GM13977 (cell line): Measurements from ENCODE around the gene KCNA10.
A peak's percentile ranks its signal among the peaks of the same experiment; 100 is the strongest.

Experiments
- DNase-seq: peaks from one replicate; pipeline ENCODE4 v3.0.0; 2012; ENCODE audit warnings: low spot score
- in situ Hi-C: fragments of 300-500 bp; cut with MboI; formaldehyde crosslinking; loops from one replicate; pipeline ENCODE4 v1.12.0; 2022; ENCODE audit warnings: low sequenced_read_pairs, low pct_unique_long_range_greater_than_20kb, mixed read lengths, inconsistent platforms; ENCODE audit not compliant: unreplicated experiment
- TF ChIP-seq, protein P1 (sequence below): IDR thresholded peaks from 2 replicates; pipeline ENCODE4 v1.5.1; 2012; ENCODE audit warnings: mild to moderate bottlenecking, control low read depth; ENCODE audit not compliant: insufficient read depth; ENCODE audit errors: extremely low read depth, missing control alignments

The KCNA10 gene

GRCh38 chr1:110557481-110557880, 38.5 kb upstream of the KCNA10 start:
- TF ChIP-seq, protein P1, sequence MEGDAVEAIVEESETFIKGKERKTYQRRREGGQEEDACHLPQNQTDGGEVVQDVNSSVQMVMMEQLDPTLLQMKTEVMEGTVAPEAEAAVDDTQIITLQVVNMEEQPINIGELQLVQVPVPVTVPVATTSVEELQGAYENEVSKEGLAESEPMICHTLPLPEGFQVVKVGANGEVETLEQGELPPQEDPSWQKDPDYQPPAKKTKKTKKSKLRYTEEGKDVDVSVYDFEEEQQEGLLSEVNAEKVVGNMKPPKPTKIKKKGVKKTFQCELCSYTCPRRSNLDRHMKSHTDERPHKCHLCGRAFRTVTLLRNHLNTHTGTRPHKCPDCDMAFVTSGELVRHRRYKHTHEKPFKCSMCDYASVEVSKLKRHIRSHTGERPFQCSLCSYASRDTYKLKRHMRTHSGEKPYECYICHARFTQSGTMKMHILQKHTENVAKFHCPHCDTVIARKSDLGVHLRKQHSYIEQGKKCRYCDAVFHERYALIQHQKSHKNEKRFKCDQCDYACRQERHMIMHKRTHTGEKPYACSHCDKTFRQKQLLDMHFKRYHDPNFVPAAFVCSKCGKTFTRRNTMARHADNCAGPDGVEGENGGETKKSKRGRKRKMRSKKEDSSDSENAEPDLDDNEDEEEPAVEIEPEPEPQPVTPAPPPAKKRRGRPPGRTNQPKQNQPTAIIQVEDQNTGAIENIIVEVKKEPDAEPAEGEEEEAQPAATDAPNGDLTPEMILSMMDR = no peak
- DNase-seq = no peak
- in situ Hi-C loops = no loop called here

DNA sequence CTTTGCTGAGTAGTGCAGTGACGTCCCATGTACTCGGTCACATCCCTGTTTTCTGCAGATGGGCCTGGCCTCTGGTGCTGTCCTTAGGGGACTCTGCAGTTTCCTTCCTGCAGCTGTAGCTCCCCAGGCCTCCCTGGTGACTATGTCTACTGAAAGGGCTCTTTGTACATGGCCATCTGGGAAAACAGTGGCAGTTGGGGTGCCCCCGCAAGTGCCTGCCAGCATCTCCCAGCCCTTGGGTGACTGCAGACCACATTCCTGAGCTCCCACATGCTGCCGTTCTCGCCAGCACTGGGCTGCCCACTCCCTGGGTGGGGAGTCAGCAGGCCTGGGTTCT, 37.5 kb upstream of the KCNA10 start:
- in situ Hi-C loops = no loop called here
- TF ChIP-seq, protein P1 = no peak
- DNase-seq = no peak

DNA sequence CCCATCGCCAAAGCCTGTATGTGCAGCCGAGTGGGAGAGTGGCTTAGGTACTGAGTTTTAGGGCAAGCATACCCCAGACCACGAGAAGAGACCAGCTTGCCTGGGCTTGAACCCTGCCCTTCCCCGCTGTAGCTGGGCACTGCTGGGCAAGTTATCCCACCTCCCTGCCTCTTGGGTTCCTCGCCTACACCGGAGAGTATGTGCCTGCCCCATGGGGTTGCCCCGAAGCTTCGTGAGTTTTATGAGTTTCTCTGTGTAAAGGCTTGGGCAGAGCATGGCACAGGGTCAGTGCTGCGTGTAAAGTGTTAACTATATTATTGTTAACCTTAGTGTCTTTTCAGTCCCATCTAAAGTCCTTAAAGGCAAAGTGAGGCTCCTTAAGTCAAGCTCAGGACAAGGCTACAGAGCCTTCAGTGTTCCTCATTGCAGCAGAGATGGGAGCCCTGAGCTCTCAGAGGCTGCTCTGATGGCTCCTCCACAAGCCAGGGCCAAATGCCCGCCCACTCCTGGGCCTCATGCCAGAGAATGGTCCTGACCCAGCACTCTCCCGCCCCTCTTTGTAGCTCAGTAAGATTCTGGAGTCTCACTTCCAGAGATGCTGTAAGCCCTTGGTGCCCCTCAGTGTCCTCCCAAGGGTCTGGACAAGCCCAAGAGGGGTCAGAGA, 37.0 kb upstream of the KCNA10 start:
- peak; percentile 34 for DNase-seq
- in situ Hi-C loops = no loop called here
- TF ChIP-seq, protein P1 = no peak

DNA sequence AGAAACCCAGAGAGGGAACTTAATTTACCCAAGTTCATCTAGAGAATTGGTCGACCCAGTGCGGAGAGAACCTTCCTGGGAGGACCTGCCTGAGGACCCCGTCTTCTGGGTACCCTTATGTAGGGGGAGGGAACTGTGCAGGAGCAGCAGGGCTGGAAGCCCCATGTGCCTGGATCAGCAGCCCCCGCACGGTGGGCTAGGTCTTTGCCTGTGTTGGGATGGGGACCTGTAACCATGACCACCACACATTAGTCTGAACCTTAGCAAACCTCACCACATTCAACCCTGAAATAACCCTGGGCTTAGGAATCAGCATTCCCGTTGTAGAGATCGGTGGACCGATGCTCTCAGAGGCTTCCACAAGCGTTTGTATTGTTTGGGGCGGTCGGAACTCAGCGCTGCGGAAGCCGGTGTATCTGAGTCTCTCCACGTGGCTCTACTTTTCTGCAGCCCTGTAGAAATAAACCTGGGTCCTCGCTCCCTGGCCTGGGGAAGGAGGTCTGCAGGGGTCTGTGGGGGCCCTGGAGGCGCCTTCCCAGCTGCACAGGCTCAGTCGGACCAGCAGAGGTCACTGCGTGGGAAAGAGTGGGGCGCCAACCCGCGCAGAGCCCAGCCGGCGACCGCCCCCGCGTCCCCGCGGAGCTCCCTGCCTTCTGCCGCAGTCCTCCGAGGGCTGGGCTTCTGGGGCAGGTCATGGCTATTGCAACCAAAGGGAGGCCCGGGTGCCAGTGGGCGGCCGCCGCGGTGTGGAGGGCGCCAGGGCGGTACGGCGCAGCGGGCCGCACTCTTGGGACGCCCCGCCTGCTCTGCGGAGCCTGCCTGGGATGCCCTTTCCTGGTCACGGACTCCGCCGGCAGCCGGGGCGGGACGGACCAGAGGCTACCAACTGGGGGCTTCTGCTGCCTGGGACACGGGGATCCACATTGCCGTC, 36.2 kb upstream of the KCNA10 start:
- TF ChIP-seq, protein P1 = peak; percentile 74
- DNase-seq = peak; percentile 76

DNA sequence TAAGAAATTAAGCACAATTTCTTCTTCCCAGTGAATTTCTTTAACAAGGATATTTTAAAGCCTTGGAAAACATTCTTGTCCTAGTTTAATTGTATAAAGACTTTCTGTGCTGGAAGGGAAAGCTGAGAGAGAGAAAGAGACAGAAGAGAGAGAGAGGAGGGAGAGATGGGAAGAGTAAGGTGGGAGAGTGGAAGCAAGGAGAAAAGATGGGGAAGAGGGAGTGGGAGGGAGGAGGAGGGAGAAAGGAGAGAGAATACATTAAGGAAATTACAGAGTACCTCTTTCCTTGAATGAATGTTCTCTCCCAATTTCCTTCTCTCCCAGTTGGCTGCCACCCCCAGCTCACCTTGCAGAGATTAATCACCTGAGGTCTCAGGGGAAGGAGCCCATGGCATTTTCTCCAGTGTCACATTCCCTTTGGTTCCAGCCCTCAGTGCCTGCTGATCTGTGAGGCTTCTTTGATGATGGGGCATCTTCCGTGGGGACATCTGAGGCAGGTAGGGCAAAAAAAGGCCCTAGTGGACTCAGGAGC, 32.4 kb upstream of the KCNA10 start:
- in situ Hi-C loops = no loop called here
- DNase-seq = no peak
- TF ChIP-seq, protein P1 = no peak

More for the DNA sequence above, 36.2 kb upstream of the KCNA10 start:
- in situ Hi-C loops = no loop called here

DNA sequence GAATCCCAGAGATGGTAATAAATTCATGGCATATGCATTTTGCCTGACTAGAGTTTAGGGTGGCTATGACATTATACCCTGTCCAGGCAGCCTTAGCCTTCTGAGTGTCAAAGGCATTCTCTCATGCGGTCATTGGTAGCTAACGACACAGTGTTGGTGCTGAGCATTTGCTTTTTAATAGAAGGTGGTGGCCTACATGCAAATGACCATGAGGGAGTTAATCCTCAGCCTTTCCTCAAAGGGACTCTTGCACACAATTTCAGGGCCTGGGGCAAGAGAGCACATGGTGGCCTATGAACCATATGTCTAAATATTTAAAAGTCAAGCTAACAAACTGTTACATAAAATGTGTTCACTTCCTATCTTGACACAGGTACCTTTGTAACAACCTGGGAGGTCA, 30.9 kb upstream of the KCNA10 start:
- TF ChIP-seq, protein P1 = no peak
- in situ Hi-C loops = no loop called here
- DNase-seq = no peak
